Nephron (organoid): ENCODE results near the gene CTDNEP1.

Experiments
- H3K27ac Mint-ChIP-seq, 3 experiments: 2 replicates each; pipeline ENCODE4 v1.8.0; 2020; ENCODE audit warnings: mixed read lengths in 3 of 3, mild to moderate bottlenecking in 2 of 3, moderate library complexity in 1 of 3
- H3K27me3 Mint-ChIP-seq: 2 replicates; pipeline ENCODE4 v1.8.0; 2021; ENCODE audit warnings: low read depth, mild to moderate bottlenecking, moderate library complexity, mixed read lengths
- H3K36me3 Mint-ChIP-seq: 2 replicates; pipeline ENCODE4 v1.8.0; 2020; ENCODE audit warnings: low read depth, mixed read lengths
- H3K4me1 Mint-ChIP-seq: 2 replicates; pipeline ENCODE4 v1.8.0; 2020; ENCODE audit warnings: mixed read lengths
- H3K4me3 Mint-ChIP-seq, 3 experiments: 2 replicates each; pipeline ENCODE4 v1.8.0; 2020; ENCODE audit warnings: mild to moderate bottlenecking in 3 of 3, mixed read lengths in 3 of 3, moderate library complexity in 2 of 3
- H3K9me3 Mint-ChIP-seq: 2 replicates; pipeline ENCODE4 v1.8.0; 2020; ENCODE audit warnings: mixed read lengths
- TF ChIP-seq, protein P1 (sequence below), 3 experiments: fragments of 200-600 bp; sonication (generic); IDR thresholded peaks; one replicate each; pipeline ENCODE4 v1.5.0; 2021; ENCODE audit warnings: antibody characterized with exemption in 3 of 3; ENCODE audit not compliant: unreplicated experiment in 3 of 3

The CTDNEP1 gene

DNA sequence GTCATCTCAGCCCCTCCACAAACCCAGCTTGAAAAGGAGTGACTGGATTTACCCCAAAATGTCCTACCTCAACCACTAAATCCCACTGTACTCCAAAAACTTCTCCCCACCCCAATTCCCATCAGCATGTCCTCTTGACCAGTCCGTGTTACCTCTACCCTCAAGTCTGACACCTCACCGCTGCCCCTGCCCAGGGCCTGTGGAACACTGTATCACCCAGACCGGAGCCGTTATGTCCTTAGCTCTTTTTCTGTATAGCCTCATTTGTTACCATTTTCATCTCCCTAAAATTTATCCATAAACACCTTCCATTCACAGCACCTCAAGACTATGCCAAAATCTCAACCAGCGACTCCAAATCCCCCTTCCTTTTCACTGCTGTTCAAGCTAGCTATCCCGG is 14.7 kb downstream of the CTDNEP1 start:
- Mint-ChIP-seq H3K27me3 (no peaks in the 10 kb centered on the region), H3K27ac (peak overlapping the region; percentile 99), H3K4me3 (peak overlapping the region; percentile 96 to 100 (median 96)), H3K36me3 (peaks cover 54% of the 10 kb centered on the region), H3K9me3 (no peaks in the 10 kb centered on the region), H3K4me1 (peaks cover 57% of the 10 kb centered on the region)
- TF ChIP-seq, protein P1, sequence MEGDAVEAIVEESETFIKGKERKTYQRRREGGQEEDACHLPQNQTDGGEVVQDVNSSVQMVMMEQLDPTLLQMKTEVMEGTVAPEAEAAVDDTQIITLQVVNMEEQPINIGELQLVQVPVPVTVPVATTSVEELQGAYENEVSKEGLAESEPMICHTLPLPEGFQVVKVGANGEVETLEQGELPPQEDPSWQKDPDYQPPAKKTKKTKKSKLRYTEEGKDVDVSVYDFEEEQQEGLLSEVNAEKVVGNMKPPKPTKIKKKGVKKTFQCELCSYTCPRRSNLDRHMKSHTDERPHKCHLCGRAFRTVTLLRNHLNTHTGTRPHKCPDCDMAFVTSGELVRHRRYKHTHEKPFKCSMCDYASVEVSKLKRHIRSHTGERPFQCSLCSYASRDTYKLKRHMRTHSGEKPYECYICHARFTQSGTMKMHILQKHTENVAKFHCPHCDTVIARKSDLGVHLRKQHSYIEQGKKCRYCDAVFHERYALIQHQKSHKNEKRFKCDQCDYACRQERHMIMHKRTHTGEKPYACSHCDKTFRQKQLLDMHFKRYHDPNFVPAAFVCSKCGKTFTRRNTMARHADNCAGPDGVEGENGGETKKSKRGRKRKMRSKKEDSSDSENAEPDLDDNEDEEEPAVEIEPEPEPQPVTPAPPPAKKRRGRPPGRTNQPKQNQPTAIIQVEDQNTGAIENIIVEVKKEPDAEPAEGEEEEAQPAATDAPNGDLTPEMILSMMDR (IDR thresholded peaks at IDR 0.05; ENCODE audit: unreplicated experiment in 3 of 3), result no peak

DNA sequence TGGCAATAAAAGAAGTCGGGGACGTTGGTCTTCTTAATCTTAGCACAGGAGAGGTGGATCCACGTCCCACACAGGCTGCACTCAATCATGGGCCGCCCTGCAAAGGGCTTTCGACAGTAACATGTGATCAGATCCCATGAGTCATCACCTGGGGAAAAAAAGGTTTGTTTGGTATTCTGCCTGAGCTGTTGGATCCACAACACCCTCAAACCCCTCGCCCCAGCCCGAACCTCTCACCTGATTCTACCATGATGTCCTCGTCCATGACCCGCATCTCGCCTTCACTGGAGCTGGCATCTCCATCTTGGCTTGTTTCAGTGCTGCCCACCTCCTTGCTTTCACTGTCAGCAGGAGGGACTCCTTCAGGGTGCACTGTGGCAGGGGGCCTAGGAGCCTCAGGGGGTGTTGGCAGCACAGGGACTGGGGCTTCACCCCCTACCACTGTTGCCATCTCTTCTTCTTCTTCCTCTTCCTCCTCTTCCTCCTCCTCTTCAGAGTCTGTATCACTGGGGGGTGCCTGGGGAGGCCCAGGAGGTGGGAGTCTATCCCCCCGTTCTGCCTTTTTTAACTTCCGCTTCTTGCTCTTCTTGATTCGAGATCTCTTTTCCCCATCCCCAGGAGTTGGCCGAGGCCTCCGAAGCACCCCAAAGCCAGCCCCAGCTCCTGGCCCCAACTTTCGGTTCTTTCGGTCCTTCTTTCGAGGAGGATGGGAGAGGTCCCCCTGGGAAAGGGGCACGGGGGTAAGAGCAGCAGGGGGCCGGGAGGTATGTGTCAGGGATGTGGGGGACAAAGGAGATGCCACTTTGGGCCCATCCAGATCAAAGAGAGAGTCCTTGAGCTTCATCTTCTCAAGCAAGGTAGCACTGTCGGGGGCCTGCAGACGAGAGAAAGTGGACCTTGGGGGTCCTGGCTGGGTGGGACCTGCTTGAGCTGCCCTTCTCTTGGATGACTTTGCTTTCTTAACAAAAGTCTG is 15.6 kb downstream of the CTDNEP1 start:
- Mint-ChIP-seq H3K27me3 (no peaks in the 10 kb centered on the region), H3K4me1 (peaks cover 50% of the 10 kb centered on the region), H3K36me3 (peaks cover 47% of the 10 kb centered on the region), H3K27ac (peak overlapping the region; percentile 62 to 99 (median 99)), H3K4me3 (peak overlapping the region; percentile 96 to 100 (median 96)), H3K9me3 (no peaks in the 10 kb centered on the region)
- TF ChIP-seq, protein P1 (IDR thresholded peaks at IDR 0.05; ENCODE audit: unreplicated experiment in 3 of 3), result no peak

DNA sequence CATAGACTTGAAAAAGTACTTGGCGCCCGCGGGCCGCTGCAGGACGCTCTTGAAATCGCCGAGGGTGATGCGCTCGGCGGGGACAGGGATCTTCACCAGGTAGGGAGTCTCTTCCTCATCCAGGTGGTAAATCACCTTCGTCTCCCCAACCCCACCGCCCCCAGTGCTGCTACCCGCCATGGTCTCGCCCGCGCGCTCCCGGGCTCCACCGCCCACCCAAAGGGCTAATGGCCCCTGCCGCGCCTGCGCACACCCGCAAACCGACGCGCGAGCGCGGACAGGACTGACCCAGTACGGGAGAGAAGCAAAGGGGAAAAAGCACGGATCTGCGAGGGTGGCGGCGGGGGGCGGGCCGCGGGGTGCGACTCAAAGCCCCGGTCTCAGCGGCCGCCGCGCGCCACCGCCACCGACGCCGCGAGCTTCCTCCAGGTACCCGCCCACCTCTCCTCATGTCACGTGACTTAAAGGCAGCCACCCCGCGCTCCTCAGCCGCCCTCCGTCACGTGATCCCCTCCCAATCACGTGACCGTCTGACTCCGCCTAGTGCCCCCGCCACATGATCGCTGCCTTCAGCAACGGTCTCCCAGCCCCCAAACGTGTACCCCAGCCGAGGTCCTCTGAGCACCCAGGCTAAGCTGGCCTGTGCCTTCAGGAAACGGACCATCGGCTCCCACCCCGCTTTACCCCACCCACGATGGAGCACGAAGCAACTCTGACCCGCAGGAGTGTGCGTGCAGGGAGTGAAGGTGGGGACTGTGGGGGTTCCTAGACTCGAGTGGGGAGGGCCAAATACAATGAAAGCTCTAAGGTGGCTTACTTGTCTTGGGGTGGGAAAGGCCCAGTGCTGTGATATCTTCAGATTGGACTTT is 17.2 kb downstream of the CTDNEP1 start, which contains the start of gene DVL2:
TSS of gene DVL2 (minus strand) at position 435 of the 869 bp plus-strand sequence. CDS start at position 180, 255 bp downstream.
- Mint-ChIP-seq H3K4me1 (peaks cover 35% of the 10 kb centered on the region), H3K4me3 (peak within 1 kb of the TSS; percentile 96 to 100 (median 96)), H3K9me3 (no peaks in the 10 kb centered on the region), H3K36me3 (peaks cover 48% of the 10 kb centered on the region), H3K27me3 (no peaks in the 10 kb centered on the region), H3K27ac (peak within 1 kb of the TSS; percentile 96 to 99 (median 98))
- TF ChIP-seq, protein P1 (IDR thresholded peaks at IDR 0.05; ENCODE audit: unreplicated experiment in 3 of 3), result no peak

DNA sequence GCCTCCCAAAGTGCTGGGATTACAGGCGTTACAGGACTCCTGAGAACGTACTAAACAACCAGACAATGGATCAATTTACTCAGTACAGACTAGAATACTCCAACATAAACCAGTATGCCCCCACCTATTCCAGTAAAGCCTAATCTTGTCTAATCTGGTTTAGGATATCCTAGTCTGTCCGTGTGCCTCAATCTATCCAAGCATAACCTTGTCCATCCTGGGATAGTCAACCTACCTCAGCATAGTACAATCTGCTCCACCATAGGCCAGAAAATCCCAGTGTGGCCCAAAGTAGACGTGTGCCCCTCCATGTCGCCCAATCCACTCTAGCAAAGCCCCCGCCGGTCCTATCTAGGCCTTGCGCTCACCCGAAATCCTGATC is 17.8 kb downstream of the CTDNEP1 start:
- Mint-ChIP-seq H3K27ac (peak overlapping the region; percentile 96 to 99 (median 98)), H3K27me3 (no peaks in the 10 kb centered on the region), H3K4me3 (peak overlapping the region; percentile 96 to 100 (median 96)), H3K9me3 (no peaks in the 10 kb centered on the region), H3K36me3 (peaks cover 55% of the 10 kb centered on the region), H3K4me1 (peaks cover 35% of the 10 kb centered on the region)
- TF ChIP-seq, protein P1 (IDR thresholded peaks at IDR 0.05; ENCODE audit: unreplicated experiment in 3 of 3), result no peak

DNA sequence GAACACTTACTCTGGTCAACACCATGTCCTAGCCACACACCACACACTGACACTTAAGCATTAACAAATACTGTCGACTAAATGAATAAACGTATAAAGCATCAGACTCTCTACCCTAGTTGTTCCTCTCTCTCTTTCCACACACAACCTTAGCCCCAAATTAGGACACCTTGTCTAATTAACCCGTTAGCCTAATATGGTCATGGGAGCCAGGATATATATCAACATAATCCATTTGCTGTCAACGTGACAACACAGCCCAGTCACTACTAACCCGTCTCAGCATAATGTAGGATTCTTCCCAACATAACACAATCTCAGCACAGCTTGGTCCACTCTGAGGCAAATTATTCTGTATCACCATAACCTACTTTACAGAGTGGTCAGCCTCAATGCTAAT is 19.4 kb downstream of the CTDNEP1 start:
- Mint-ChIP-seq H3K4me1 (peaks cover 31% of the 10 kb centered on the region), H3K36me3 (peaks cover 64% of the 10 kb centered on the region), H3K4me3 (peak overlapping the region; percentile 53 to 100 (median 68)), H3K27ac (peak overlapping the region in 2 of 3 experiments; percentile 23 to 25), H3K9me3 (no peaks in the 10 kb centered on the region), H3K27me3 (no peaks in the 10 kb centered on the region)
- TF ChIP-seq, protein P1 (IDR thresholded peaks at IDR 0.05; ENCODE audit: unreplicated experiment in 3 of 3), result no peak
